HAP-1 (cell line): ENCODE measurements around the gene TPBG.

Source experiments
- DNase-seq, 2 experiments: peaks; one replicate each; pipeline ENCODE4 v3.0.0-alpha.2; 2016 to 2020; ENCODE audit warnings: low spot score in 2 of 2
- H3K27me3 ChIP-seq: fragments of 250-450 bp; sonication (Bioruptor Pico); 2 replicates; pipeline ENCODE4 v1.5.1; 2020; ENCODE audit warnings: low read depth, mild to moderate bottlenecking, moderate library complexity
- H3K36me3 ChIP-seq: fragments of 250-450 bp; sonication (Bioruptor Pico); replicated peaks from 2 replicates; pipeline ENCODE4 v1.5.1; 2020; ENCODE audit warnings: mild to moderate bottlenecking
- H3K4me1 ChIP-seq: fragments of 250-450 bp; sonication (Bioruptor Pico); 2 replicates; pipeline ENCODE4 v1.5.1; 2020; ENCODE audit warnings: mild to moderate bottlenecking
- H3K4me3 ChIP-seq: fragments of 250-450 bp; sonication (Bioruptor Pico); 2 replicates; pipeline ENCODE4 v1.5.1; 2020; ENCODE audit warnings: mild to moderate bottlenecking, moderate library complexity
- H3K9me3 ChIP-seq: fragments of 250-450 bp; sonication (Bioruptor Pico); 2 replicates; pipeline ENCODE4 v1.5.1; 2020; ENCODE audit warnings: mild to moderate bottlenecking, moderate library complexity
- in situ Hi-C: fragments of 300-500 bp; cut with MboI; formaldehyde crosslinking; loops from 3 replicates; pipeline ENCODE4 v1.14.3; 2020; ENCODE audit warnings: low sequenced_read_pairs, inconsistent platforms, mixed read lengths

Gene TPBG, protein sequence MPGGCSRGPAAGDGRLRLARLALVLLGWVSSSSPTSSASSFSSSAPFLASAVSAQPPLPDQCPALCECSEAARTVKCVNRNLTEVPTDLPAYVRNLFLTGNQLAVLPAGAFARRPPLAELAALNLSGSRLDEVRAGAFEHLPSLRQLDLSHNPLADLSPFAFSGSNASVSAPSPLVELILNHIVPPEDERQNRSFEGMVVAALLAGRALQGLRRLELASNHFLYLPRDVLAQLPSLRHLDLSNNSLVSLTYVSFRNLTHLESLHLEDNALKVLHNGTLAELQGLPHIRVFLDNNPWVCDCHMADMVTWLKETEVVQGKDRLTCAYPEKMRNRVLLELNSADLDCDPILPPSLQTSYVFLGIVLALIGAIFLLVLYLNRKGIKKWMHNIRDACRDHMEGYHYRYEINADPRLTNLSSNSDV

DNA sequence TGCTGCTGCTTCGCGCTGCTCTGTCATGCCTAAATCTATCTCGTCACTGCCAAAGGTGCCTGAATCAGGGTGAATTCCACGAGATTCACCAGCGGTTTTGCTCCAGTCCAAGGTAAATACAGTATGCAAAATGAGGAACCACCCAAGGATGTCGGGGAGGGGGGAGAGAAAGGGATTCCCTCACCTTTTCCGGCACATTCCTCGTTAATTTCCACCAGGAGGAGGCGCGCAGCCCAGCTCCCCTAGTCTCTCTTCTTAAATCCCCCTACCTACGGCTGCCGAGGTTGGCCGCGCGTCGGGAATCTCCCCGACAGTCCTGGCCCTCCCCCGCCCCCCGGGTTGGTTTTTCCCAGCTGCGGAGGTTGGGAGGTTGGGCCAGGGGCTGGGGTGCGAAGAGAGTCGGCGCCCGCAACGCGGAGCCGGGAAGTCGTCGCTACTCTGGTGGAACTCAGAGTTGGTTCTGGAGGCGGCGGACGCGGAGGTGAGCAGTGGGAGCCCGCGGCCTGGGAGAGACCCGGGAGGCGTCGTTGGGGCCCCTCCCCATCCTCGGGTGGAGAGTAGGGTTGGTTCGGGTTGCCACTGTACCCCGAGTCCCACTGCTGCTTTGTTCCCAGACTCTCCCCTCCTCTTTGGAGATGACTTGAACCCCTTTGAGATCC lies at the start of gene TPBG:
TSS of gene TPBG (plus strand) at position 390 of the 659 bp plus-strand sequence. CDS start 1,145 bp downstream, outside the sequence.
- Histone ChIP-seq H3K36me3 (peaks cover 7% of the 10 kb centered on the region; the same call in 1 of the 2 replicates), H3K4me3 (peak within 1 kb of the TSS; percentile 68), H3K9me3 (no peaks in the 10 kb centered on the region), H3K27me3 (no peaks in the 10 kb centered on the region), H3K4me1 (peaks cover 13% of the 10 kb centered on the region)
- peak; percentile 65 to 85 for DNase-seq
- in situ Hi-C loops, result no loop called here

DNA sequence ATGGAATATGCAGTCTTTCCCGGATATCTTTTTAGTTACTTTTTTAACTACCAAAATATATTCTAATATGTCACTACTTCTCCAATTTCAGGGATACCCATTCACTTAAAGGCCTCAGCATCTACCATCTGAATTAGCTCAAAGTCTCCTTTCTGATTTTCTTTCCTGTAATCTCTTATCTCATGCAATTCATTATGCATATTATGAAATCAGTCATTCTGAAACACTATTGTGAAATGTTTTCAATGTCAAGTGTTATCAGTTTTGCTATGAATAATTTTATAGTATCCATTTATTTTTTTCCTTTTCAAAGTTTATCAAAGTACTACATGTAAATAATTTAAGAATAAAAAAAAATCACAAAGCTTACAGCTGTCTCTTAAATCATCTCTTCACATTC lies 41.2 kb upstream of the TPBG start:
- Histone ChIP-seq H3K9me3 (no peaks in the 10 kb centered on the region), H3K4me1 (peaks cover 12% of the 10 kb centered on the region; the same call in 1 of the 2 replicates), H3K4me3 (no peak overlapping the region), H3K27me3 (no peaks in the 10 kb centered on the region), H3K36me3 (no peaks in the 10 kb centered on the region)
- in situ Hi-C loops, result no loop called here
- DNase-seq, result no peak

DNA sequence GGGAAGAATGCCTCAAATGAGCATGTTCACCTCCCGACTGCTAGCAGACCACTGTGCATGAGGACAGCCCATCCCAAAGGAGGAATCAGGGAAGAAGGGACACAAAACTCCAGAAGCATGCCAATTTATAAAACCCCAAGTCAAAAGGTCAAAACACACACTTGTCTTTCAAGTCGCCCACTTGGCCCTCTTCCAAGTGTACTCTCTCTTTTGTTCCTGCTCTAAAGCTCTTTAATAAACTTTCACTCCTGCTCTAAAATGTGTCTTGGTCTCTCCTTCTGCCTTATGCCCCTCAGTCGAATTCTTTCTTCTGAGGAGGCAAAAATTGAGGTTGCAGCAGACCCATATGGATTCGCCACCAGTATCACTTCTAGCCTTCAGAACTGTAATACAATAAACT lies 33.9 kb upstream of the TPBG start:
- in situ Hi-C loops, result no loop called here
- Histone ChIP-seq H3K4me1 (peaks cover 22% of the 10 kb centered on the region), H3K36me3 (no peaks in the 10 kb centered on the region), H3K9me3 (no peaks in the 10 kb centered on the region), H3K4me3 (no peak overlapping the region), H3K27me3 (no peaks in the 10 kb centered on the region)
- peak in 1 of 2 experiments; percentile 57 for DNase-seq

DNA sequence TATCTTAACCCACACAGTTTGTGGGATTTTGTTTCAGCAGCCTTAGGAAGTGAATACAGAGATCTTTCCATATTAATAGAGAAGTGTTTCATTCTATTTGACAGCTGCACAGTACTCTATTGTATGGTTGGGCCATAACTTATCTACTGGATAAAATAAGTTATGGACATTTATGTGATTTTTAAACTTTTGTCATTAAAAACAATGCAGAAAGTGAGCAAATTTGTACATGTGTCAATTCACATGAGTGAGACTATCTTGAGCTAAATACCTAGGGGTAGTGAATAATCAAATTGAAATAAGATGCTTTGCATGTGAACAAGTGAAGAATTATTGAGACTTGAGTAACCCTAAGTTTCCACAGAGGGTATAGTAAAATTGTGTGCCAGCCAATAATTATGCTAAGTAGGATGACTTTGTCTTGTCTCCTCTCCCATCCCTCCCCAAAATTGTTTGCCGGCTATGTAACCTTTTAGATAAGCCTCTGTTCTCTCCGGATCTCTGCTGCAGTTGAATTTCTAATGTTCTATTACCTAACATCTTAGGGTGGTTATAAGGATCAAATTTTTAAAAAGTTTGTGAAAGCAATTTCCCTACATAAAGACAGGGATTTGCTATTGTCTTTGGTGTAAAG lies 33.3 kb upstream of the TPBG start:
- in situ Hi-C loops, result no loop called here
- H3K27me3 ChIP-seq, result no peaks in the 10 kb centered on the region
- no peaks in the 10 kb centered on the region for H3K9me3 ChIP-seq
- H3K4me1 ChIP-seq, result peaks cover 22% of the 10 kb centered on the region
- no peak overlapping the region for H3K4me3 ChIP-seq
- peak; percentile 21 to 96 for DNase-seq
- H3K36me3 ChIP-seq, result no peaks in the 10 kb centered on the region

DNA sequence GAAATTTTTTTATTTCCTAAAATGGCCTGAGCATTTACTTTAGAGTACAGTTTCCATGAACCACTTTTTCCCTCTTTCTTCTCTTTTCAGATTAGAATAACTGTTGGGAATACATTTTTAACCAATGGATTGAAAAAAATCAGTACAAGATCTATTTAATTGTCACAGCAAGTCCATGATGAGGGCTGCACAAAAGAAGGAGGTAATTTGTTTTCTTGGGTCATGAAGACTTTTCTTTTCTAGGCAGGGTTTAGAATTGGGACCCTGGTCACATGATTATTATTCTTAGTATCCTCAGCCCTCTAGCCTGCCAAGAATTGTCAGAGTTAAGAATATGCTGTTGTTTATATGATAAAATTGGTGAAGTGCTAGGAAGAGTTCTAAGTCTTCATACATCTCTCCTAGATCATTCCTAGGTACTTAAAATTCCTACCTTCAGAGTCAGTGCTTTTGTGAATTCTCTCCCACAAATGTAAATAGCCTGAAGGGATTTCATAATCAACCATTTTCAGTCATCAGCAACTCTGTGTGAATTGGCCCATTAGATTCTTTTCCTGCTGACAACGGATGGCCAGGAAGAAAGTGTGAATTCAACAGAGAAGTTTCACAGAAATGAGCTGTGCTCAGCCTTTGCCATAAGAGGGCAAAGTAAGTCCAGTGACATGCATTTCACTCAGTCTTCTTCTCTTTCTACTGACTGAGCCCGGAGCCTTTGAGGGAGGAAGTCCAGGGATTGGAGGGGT lies 32.4 kb upstream of the TPBG start:
- Histone ChIP-seq H3K9me3 (no peaks in the 10 kb centered on the region), H3K36me3 (no peaks in the 10 kb centered on the region), H3K4me3 (no peak overlapping the region), H3K27me3 (no peaks in the 10 kb centered on the region), H3K4me1 (peaks cover 22% of the 10 kb centered on the region)
- DNase-seq, result peak; percentile 42 to 93
- in situ Hi-C loops, result no loop called here

DNA sequence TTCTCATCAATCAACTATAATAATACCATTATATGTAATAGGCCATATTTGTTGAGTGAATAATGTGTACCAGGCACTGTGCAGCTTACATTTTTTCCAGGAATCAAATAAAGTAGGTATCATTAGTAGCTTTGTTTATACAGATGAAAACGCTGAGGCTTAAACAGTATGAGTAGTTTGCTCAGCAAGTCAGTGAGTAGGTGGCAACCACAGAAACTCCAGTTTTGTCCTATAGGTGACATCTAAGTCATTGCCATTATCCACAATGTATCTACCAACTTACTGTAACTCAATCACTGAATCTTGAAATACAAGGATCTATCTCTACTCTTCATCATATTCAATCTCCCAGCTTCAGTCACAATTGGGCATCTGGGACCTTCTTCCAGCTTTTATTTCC lies 29.8 kb upstream of the TPBG start:
- Histone ChIP-seq H3K4me3 (no peak overlapping the region), H3K36me3 (no peaks in the 10 kb centered on the region), H3K4me1 (peaks cover 22% of the 10 kb centered on the region), H3K9me3 (no peaks in the 10 kb centered on the region), H3K27me3 (no peaks in the 10 kb centered on the region)
- no peak for DNase-seq
- in situ Hi-C loops, result no loop called here

DNA sequence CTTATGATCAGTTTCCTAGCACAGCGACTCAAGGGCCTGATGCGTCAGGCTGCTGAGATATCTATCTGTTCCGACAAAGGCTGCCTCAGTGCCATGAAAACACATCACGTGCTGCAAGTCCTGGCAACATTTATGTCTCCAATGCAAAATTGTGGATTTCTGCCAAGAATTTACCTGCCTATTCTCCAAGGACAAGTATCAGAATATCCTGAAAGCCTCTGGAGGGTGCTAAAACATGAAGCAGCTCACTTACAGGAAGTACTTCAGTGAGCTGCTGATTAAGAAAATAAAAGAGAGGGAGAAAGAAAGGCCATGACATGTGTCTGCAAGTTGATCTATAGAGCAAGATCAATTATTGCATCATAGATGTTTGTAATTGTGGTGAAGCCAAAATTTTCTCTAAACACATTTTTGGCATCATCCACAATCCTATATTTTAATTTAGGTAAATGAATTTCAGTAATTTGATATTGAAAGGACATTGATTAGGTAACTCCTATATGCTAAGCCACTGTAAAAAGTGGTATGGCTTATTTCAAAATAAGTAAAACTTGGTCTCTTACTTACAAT lies 25.8 kb upstream of the TPBG start:
- no peak for DNase-seq
- Histone ChIP-seq H3K36me3 (no peaks in the 10 kb centered on the region), H3K4me1 (no peaks in the 10 kb centered on the region), H3K4me3 (no peak overlapping the region), H3K9me3 (peaks cover 4% of the 10 kb centered on the region; the same call in 1 of the 2 replicates), H3K27me3 (no peaks in the 10 kb centered on the region)
- in situ Hi-C loops, result no loop called here

DNA sequence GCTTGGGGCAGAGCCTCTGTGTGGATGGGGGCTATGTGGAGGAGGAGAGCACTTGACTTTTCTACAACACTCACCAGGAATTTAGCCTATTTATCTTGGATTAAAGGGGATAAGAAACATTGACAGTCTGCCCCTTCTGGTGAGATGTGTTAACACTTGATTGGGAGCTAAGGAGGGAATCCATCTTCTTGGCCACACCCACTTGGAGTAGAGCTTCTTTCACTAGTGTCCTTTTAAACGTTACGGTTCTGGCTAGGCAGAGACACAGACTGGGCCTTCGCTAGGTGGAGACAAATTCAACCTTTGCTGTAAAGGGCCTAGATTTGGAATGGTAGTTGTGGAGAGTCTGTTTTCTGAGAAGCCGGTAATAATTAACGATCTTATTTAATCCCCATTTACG lies 15.5 kb upstream of the TPBG start:
- Histone ChIP-seq H3K27me3 (no peaks in the 10 kb centered on the region; the same call in 1 of the 2 replicates), H3K9me3 (no peaks in the 10 kb centered on the region), H3K36me3 (no peaks in the 10 kb centered on the region), H3K4me3 (no peak overlapping the region), H3K4me1 (no peaks in the 10 kb centered on the region)
- DNase-seq, result peak; percentile 44 to 57
- in situ Hi-C loops, result no loop called here

DNA sequence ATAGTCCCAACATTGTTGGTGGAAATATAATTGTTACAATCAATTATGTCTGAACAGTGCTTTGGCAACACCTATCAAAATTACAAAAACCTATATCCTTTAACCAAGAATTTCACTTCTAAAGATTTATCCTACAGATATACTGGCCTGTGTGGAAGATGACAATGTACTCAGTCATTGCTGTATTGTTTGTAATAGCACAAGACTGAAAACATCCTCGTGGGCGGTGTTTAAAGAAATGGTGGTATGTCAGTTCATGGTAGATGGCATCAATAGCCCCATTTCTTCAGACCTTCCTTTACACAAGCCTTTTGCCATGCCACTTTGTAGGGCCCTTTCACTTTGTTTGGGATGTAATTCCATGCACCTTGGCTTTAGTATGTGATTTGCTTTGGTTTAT lies 9.8 kb upstream of the TPBG start:
- H3K36me3 ChIP-seq, result no peaks in the 10 kb centered on the region
- no peaks in the 10 kb centered on the region for H3K9me3 ChIP-seq
- no peak for DNase-seq
- H3K4me1 ChIP-seq, result no peaks in the 10 kb centered on the region
- H3K4me3 ChIP-seq, result no peak overlapping the region
- no peaks in the 10 kb centered on the region for H3K27me3 ChIP-seq
- in situ Hi-C loops, result no loop called here

DNA sequence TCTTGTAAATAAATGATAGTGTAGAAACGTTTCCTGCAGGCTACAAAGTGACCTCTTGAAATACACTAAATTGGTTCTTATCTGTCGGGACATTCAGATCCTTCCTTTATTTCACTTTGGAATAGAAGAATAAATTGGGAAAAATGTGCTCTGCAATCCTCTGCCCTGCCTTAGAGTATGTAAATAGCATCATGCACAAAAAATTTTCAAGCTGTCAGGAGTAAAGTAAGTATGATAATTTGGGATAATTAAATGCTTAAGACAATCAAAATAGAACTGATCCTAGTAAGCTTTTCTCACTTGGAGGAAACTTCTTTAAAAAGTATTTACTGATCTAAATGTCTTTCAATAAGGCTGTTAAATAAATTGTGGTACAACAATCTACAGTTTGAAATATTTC lies 3.1 kb upstream of the TPBG start:
- DNase-seq, result no peak
- in situ Hi-C loops, result no loop called here
- no peaks in the 10 kb centered on the region for H3K27me3 ChIP-seq
- H3K4me1 ChIP-seq, result no peaks in the 10 kb centered on the region
- H3K9me3 ChIP-seq, result no peaks in the 10 kb centered on the region
- H3K4me3 ChIP-seq, result no peak overlapping the region
- H3K36me3 ChIP-seq, result peaks cover 3% of the 10 kb centered on the region; the same call in 1 of the 2 replicates

DNA sequence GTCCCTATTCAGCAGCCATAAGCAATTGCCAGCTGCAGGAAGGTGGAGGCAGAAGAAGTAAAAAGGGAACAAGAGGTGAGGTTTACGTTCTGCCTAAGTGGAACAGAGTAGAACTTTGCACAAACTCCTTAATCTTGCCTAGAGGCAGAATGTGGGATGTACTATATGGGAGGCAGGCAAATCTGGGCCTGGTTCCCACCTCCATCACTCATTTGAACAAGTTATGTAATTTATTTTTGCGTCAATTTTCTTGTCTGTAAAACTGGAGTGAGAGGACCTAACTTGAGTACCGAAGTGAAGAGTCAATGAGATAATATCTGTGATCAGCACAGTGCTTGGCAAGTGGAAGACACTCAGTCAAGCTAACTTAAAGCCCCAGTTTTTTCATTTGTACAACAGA lies 2.0 kb upstream of the TPBG start:
- DNase-seq, result no peak
- H3K4me3 ChIP-seq, result no peak overlapping the region
- peaks cover 8% of the 10 kb centered on the region for H3K4me1 ChIP-seq
- no peaks in the 10 kb centered on the region for H3K27me3 ChIP-seq
- in situ Hi-C loops, result no loop called here
- no peaks in the 10 kb centered on the region for H3K9me3 ChIP-seq
- peaks cover 7% of the 10 kb centered on the region; the same call in 1 of the 2 replicates for H3K36me3 ChIP-seq

DNA sequence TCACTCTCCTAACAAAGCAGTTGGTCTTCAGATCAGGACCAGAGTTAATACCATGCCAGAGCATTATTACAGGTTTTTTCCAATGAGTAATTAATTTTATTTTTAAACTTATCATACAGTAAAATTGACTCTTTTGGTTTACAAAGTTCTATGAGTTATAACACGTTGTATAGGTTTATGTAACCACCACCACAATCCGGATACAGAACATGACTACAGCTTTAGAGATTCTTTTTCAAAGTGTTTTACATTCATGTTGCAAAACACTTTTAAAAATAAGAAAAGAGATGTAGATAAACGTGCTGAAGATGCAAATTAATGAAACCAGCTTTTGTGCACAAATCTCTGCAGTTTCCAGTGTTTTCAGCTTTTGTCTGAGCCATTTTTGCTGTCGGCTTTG lies 1.5 kb upstream of the TPBG start:
- Histone ChIP-seq H3K27me3 (no peaks in the 10 kb centered on the region), H3K4me3 (no peak overlapping the region), H3K9me3 (no peaks in the 10 kb centered on the region), H3K4me1 (peaks cover 13% of the 10 kb centered on the region), H3K36me3 (peaks cover 7% of the 10 kb centered on the region; the same call in 1 of the 2 replicates)
- DNase-seq, result no peak
- in situ Hi-C loops, result no loop called here

DNA sequence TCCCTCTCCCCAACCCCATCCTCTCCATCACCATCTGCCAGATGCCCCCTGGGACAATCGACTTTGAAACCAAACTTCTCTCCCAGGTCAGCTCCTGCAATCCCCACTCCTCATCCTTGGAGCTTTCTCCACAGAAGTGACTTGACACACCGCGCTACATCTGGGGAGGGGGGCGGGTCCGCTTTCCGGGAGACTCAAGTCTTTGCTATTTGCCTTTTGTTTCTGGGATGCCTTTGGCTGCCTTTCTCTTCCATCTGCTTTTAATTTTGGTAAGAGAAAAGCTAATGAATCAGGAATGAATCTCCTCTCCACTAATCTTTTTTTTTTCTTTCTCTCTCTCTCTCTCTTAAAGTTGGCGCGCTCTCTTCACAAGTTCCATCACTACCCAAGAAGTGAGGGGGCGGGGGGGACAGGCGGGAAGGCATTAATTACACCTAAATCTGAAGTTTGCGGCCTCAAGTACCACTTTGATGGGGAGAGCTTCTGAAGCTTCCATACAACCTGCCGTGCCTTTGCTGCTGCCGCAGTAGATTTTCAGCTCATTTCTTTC lies 664 bp upstream of the TPBG start:
- in situ Hi-C loops, result no loop called here
- Histone ChIP-seq H3K36me3 (peaks cover 7% of the 10 kb centered on the region; the same call in 1 of the 2 replicates), H3K4me1 (peaks cover 13% of the 10 kb centered on the region), H3K27me3 (no peaks in the 10 kb centered on the region), H3K9me3 (no peaks in the 10 kb centered on the region), H3K4me3 (peak overlapping the region; percentile 68)
- peak in 1 of 2 experiments; percentile 11 for DNase-seq
